HepG2 (cell line): ENCODE results near the gene MIB1.

Experiments used
- ZMYM4 ChIP-seq: sonication (generic); formaldehyde crosslinking; IDR thresholded peaks from 2 replicates; pipeline ENCODE4 v1.8.1; 2023; ENCODE audit warnings: mild to moderate bottlenecking, missing genetic modification reagents
- ZSCAN29 ChIP-seq: sonication (generic); formaldehyde crosslinking; conservative IDR thresholded peaks from 2 replicates; pipeline ENCODE4 v1.4.0; 2020; ENCODE audit warnings: mild to moderate bottlenecking, missing genetic modification reagents

- TF ChIP-seq ZMYM4 (CRISPR knock-in tag), result no peak
- no peak for TF ChIP-seq ZSCAN29 (CRISPR knock-in tag)
Observed at GRCh38 chr18:21916594-21916993, 176.0 kb downstream of the MIB1 start.
